Ramos (cell line): Measurements from ENCODE around the gene CPE.
"Not testable (repeated sequence)": the region's sequence is repeated elsewhere in the genome, so short reads cannot be mapped to it uniquely, and the experiment has no call there.

Source experiments
- in situ Hi-C: fragments of 300-500 bp; cut with MboI; formaldehyde crosslinking; loops from one replicate; pipeline ENCODE4 v1.14.3; 2022; ENCODE audit warnings: low sequenced_read_pairs; ENCODE audit not compliant: unreplicated experiment

Gene CPE

DNA sequence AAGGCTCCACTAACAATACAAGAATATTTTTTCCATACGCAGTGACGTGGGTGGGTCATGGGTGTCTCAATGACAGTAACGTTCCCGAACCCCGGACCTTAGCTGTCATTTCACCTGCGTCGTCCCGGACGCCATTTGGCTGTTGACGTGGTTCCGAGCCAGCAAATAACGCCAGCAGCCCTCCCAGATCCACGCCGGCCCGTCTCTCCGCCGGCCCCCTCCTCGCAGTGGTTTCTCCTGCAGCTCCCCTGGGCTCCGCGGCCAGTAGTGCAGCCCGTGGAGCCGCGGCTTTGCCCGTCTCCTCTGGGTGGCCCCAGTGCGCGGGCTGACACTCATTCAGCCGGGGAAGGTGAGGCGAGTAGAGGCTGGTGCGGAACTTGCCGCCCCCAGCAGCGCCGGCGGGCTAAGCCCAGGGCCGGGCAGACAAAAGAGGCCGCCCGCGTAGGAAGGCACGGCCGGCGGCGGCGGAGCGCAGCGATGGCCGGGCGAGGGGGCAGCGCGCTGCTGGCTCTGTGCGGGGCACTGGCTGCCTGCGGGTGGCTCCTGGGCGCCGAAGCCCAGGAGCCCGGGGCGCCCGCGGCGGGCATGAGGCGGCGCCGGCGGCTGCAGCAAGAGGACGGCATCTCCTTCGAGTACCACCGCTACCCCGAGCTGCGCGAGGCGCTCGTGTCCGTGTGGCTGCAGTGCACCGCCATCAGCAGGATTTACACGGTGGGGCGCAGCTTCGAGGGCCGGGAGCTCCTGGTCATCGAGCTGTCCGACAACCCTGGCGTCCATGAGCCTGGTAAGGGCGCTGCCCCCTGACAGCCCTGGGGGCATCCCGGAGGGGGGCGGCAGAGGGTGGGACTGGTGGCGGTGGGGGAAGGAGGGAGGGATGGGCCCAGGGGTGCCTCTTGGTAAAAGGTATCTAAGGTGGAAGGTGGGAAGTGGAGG is at the start of gene CPE:
Gene CPE (plus strand): TSS at position 264 of the 933 bp plus-strand sequence. CDS start 214 bp downstream, at position 478.
- in situ Hi-C loops: no loop called here

DNA sequence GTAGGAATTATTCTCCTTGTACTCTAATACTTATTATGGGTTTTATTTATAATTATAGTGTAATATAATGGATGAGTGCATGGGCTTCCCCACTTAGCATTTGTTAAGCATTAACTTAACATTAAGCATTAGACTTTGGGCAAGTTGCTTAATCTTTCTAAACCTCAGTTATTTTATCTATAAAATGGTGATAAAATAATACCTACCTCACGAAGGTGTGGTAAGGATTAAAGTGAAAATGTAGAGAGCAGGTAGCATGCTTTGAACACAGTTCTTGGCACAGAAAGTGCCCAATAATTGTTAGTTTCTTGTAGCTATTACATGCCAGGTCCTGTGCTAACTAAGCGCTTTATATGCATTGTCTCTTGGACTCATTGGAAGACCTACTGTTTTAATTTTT is 48.7 kb upstream of the CPE start:
- in situ Hi-C loops: no loop called here

DNA sequence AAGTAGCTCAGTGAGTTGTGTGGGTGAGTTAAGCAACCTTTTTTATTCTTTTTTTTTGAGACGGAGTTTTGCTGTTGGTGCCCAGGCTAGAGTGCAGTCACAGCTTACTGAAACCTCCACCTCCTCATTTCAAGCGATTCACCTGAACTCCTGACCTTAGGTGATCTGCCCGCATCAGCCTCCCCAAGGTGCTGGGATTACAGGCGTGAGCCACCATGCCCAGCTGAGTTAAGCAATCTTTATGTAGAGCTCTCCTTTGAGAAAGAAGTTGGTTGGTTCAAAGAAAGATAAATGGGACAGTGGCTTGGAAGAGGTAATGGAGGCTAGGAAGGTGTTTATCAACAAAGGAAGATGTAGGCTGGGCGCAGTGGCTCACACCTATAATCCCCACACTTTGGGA is 48.1 kb upstream of the CPE start:
- in situ Hi-C loops: no loop called here

DNA sequence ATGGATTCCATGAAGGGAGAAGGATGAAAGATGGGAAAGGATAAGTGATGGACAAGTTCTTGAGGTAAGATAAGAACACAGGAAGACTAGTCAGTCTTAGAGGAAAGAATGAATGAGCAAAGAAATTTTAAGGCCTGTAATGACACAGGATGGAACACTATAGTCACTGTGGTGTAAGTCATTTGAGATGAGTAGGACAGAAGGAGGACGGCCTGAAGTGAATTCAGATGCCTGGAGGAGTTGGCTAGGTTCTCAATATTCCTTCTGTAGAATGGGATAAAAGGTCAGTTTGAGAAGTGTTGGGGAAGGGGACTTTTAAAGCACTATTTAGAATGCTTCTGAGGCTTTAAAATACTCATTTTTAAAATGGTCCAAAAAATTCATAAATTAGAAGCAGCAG is 47.4 kb upstream of the CPE start:
- in situ Hi-C loops: no loop called here

DNA sequence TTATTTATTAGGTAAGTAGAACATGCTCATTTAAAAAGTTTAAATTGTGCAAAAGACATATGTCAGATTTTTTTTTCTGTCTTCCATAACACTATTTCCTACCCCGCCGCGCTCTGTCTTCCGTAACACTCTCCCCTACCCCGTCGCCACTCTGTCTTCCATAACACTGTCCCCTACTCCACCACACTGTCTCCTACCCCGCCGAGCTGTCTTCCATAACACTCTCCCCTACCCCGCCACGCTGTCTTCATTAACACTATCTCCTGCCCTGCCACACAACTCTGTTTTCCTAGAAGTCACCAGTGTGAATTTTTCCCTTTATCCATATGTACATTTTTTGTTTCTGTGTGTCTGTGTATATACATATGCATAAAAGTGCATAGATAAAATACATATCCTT is 47.0 kb upstream of the CPE start:
- in situ Hi-C loops: no loop called here

DNA sequence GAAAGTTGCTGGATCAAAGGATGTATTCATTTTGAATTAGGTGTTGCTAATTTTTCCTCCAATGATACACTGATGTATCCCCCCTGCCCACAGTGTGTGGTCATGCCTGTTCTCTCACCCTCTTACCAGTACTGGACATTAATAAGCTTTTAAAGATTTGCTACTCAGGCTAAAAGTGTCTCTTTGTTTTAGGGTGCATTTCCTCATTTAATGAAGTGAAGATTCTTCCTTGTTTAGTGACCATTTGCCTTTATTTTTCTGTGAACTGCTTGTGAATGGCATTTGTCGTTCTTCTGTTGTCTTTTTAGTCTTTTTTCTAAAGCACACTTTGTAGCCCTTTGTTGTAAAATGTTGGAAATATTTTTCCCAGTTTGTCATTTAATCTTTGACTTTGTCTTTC is 46.3 kb upstream of the CPE start:
- in situ Hi-C loops: no loop called here

DNA sequence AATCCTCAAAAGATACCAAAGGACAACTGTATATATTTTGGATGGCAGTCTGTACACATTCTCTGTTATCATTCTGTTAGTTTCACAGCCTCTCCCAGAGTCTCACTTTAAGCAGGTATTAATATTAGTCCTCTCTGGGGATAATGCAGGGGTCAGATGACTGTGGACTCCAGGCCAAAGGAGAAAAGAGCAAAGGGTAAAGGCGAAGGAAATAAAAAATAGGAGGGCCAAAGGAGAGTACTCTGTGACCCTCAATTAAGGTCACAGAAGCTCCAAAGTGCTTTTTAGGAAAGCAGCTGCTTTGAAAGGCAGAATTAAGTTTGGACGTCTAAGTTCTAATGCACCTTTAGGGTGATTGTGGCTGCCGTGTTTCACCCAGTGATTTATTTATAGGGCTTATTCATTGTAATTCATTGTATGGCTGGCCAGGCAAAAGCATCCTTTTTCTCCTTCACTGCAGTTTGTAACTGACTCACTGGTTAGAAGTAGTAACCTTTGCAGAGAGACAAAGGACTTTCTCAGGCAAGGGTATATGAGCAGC is 43.6 kb upstream of the CPE start:
- in situ Hi-C loops: no loop called here

DNA sequence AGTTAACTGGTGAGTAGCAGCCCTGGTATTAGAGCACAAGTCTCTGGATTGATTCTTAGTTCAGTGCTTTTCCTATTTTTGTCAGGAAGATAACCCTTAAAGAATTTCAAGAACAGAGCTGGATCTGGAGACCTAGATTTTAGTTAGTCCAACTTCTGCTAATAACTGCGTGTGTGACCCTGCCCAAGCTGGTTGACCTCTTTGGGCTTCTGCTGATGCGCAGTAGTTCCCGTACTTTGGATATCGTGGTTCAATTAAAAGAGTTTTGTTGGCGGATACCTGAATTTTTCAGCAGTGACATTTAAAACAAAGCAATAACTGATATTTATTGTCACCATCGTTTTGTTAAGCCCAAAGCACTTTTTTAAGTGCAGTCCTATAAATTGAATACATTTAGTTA is 42.1 kb upstream of the CPE start:
- in situ Hi-C loops: no loop called here

DNA sequence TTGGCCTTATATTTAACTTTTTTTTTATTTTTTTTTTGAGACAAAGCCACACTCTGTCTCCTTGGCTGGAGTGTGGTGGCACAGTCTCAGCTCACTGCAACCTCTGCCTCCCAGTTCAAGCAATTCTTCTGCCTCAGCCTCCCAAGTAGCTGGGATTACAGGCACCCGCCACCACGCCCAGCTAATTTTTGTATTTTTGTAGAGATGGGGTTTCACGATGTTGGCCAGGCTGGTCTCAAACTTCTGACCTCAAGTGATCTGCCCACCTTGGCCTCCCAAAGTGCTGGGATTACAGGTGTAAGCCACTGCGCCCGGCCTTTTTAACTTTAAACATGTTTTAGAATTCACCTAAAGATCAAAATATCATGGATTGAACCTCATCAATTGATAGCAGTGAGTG is 36.5 kb upstream of the CPE start:
- in situ Hi-C loops: not testable (repeated sequence)

DNA sequence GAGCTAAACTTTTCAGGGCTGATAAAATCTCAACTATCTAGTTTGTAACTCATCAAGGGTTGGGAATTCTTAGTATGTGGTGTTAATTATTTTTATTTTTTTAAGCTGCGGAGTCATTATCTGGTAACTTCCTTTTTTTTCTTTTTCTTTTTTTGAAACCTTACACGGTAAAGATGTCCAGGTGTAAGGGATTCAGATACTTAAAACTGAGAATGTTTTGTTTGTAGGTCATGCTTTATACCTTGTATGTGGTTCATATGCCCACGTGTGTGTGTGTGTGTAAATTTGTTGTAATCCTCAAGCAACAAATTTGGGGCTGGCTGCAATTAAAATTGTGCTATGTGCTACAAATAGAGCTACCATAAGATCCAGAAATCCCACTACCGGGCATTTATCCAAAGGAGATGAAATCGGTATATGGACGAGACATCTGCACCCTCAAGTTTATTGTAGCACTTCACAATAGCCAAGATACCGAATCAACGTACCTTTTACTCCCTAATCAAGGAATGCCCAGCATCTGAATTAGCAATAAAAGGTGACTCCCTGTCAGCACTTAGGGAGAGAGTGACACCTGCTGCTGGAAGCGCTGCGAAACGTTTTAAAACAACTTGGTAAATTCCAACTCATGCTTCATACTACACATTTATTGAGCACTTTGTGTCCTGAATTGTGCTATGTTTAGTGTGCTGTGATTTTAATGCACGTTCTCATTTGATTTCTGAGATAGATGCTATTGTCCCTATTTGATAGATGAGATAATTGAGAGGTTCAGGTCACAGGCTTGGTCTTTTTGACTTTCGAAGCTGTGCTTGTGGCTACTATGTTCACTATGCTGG is 35.2 kb upstream of the CPE start:
- in situ Hi-C loops: no loop called here

DNA sequence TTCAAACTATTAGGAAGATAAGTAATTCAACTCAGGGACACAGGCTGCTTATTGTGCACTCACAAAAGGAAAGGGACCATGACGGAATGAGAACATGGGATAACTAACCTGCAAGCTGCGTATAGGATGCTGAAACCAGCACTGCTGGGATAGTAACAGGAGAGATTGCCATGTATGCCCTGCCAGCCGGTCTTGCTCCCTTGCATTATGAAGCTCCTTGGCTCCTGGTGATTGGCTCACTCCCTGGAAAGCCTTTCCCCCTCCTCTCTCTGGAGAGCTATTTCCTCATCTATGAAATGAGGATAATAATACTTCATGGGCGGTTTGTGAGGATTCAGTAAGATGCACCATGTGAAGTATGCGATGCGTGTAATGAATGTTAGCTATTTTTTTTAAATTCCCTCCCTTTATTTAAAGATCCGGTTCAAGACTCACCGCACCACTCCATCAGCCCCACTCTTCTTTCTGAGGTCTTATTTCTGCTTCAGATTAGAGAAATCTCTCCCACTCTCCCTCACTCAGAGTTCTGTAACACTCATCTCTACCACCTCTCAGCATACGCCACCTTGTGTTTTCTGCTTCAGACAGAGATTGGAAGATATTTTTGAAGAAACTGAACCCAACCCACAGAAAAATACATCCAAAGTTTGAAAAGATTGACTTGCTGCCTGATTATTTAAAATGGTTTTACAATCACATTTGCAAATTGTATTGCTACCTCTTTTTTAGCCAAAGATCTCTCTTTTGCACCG is 33.0 kb upstream of the CPE start:
- in situ Hi-C loops: no loop called here

DNA sequence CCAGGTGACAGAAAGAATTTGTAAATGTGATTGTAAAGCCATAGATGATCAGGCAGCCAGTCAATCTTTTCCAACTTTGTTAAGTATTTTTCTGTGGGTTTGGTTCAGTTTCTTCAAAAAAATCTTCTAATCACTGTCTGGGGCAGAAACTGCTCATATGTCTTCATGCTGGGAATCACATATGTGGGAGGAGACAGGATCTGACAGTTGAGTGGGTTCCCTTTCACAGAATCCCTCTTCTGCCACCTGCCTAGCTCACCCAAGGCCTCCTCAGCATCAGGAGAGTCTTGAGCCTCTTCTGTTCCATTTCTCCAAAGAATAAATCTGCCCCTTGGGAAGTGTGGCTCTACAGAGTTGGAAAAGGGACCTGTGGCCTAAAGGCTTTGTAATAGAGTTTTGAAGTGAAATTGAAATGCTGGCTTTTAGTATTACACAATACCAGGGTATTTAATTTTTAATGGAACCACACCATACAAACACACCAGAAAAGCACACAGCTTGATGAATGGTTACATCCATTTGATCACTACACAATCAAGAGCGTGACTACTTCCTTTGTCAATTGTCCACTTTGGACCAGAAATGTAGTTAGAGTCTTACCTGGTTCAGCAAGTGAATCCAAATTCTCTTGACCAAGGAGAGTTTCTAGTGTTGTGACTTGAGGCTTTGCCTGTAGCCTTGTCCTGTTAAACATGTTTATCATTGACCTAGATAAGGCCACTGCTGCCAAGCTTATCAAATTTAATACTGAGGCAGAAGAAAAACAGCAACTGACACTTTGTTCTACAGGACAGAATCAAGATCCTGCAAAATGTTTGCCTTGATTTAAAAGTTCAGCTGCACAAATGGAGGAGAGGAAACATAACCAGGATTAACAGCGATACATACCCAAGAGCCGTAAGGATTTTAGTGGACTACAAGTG is 30.9 kb upstream of the CPE start:
- in situ Hi-C loops: no loop called here

DNA sequence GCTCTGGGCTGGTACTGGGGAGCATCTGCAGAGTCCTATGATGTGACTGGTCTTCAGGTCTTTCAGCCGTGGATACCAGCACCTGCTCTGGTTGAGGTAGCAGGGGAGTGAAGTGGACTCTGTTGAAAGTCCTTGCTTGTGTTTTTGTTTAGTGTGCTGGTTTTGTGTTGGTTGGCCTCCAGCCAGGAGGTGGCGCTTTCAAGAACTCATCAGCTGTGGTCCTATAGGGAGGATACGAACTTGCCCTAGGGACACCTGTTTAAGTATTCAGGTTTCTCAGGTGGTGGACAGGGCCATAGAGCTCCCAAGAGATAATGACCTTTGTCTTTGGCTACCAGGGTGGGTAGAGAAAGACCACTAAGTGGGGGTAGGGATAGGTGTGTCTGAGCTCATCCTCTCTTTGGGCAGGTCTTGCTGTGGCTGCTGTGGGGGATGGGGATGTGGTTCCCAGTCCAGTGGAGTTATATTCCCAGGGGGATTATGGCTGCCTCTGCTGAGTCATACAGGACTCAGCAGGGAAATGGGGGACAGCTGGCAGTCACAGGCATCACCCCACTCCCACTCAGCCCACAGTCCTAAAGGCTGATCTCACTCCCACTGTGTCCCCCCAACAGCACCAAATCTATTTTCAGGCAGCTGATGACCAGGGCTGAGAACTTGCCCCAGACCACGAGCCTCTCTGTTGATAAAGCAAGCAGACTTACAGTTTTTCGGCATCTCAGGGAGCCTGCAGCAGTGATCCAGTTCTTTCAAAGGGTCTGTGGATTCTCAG is 27.3 kb upstream of the CPE start:
- in situ Hi-C loops: no loop called here

DNA sequence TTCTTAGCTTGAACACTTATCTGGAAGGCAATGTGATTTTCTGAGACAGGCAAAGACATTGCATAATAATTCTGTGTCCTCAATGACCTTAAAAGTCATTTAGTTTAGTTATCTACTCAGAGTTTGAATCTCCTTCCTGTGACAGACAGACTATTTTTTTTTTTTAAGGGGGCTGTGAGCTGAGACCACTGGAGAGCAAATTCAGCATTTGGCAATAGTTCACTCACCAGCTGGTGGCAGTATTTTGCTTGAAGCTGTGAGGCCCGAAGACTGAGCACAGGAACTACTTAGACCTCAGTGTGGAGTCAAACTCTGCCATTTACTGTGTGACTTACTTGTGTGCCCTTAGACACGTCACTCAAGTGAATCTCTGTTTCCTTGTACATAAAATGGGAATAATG is 22.9 kb upstream of the CPE start:
- in situ Hi-C loops: no loop called here

DNA sequence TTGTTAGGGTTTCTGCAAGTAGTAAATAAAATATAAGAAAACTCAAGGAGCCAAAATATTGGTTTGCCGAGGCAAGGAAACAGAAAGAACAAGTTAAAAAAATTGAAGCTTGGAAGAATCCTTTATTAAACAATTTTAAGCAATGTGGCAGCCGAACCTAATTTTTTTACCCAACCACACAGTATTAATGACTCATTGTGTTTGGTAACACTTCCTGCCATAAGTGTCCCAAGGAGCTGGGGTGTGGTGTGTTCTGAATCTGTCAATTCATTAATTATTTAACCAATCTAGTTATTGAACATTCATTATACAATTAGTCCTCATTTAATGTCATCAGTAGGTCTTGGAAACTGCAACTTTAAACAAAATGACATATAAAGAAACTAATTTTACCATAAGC is 19.3 kb upstream of the CPE start:
- in situ Hi-C loops: no loop called here

DNA sequence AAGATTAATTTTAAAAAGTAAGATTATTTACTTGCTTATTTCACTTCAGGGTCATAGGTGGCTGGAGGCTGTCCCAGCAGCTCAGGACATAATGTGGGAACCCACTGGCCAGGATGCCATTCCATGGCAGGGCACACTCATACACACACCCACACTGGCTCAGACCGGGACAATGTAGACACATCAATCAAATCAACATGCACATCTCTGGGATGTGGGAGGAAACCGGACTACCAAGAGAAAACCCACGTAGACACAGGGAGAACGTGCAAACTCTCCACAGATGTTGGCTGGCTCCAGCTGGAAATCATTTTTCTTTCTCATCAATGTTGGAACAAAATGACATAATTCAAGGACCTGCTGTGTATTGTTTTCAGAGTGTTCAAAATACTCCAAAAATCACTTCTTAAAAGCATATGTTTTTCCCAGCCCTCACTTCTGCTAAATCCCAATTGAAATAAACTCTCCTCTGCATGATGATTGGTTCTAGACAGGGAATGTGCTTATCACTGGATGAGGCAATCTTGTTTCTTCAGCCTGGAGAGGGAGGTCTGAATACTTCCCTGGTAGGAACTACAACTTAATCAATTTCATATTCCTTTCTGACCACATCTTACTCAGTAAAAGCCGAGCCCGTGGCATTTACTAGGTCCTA is 18.6 kb upstream of the CPE start:
- in situ Hi-C loops: no loop called here

DNA sequence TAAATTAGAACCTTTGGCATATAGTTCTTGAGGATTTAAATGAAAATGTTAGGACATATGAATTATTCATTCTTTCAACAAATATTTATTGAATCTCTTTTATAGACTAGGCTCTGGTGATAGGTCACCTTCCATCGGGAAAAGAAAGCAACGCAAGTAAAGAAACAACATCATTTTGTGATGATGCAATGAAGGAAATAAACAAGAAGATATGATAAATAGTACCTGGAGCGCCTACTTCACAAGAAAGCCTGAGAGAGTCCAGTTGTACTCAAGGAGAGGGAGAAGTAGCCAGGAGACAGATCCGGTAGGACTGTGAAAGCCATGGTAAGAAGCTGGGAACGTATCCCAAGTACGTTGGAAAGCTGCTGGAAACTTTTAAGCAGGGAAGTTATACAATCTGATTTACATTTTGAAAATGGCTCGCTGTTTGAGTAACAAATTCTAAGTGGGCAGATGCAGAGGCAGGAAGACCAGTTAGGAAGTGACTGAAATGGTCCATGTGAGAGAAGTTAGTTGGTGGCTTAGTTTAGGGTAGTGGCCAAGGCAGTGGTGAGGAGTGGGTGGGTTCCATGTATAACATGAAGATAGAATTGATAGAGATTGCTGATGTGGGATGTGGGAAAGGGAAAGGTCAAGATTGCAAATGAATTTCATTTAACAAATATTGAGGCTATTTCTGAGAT is 17.7 kb upstream of the CPE start:
- in situ Hi-C loops: no loop called here

DNA sequence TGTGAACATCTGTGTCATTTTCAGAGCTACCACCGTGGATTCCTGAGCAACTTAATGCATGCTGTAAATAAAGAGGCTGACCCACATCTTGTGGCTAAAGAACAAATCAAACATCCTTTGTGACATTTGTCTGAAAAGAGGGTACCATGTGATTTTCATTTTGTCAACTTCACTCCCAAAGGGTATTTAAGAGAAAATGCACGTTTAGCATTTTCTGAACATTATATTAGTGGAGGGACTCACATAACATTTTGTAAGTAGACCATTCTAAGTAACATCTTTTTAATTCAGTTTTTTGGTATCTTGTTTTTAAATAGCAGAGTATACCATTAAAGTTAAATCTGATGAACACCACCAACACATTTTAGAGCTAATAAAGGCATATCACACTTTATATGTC is 17.0 kb upstream of the CPE start:
- in situ Hi-C loops: no loop called here
